ENCODE measurements around the gene NDST1. TPM values are rescaled to one million over a fixed set of nuclear protein-coding genes. Genes with fewer than 3 reads are reported as not detected.

Gene NDST1
- total RNA-seq, 2 experiments from 2014 or later, result 2.9 to 3.3 TPM

- POLR2A ChIA-PET, result no interaction called here
- ATAC-seq (no peak), DNase-seq (no peak)
- H3K9me3 Mint-ChIP-seq, result no peaks in the 10 kb centered on the region
- intact Hi-C loops (cut with micrococcal nuclease), result no loop called here
- no peak overlapping the region for H3K27ac Mint-ChIP-seq
- no peak overlapping the region for H3K4me3 Mint-ChIP-seq
- H3K36me3 Mint-ChIP-seq (ENCODE audit: low read depth), result no peaks in the 10 kb centered on the region
- no peaks in the 10 kb centered on the region for H3K27me3 Mint-ChIP-seq
- H3K4me1 Mint-ChIP-seq (ENCODE audit: low read depth), result no peaks in the 10 kb centered on the region
- no peak for TF ChIP-seq CTCF (IDR thresholded peaks at IDR 0.05)
- CTCF ChIA-PET, result no interaction called here
Measured at GRCh38 chr5:150496534-150496933, 11.4 kb upstream of the NDST1 start.

GRCh38 chr5:150497274-150497988 is 10.5 kb upstream of the NDST1 start:
- Mint-ChIP-seq H3K27me3 (no peaks in the 10 kb centered on the region), H3K27ac (no peak overlapping the region), H3K9me3 (no peaks in the 10 kb centered on the region), H3K4me1 (ENCODE audit: low read depth) (no peaks in the 10 kb centered on the region), H3K4me3 (no peak overlapping the region), H3K36me3 (ENCODE audit: low read depth) (no peaks in the 10 kb centered on the region)
- ChIA-PET CTCF (no interaction called here), POLR2A (no interaction called here)
- ATAC-seq (no peak), DNase-seq (no peak)
- intact Hi-C loops (cut with micrococcal nuclease), result no loop called here
- no peak for TF ChIP-seq CTCF (IDR thresholded peaks at IDR 0.05)

- H3K9me3 Mint-ChIP-seq, result no peaks in the 10 kb centered on the region
- no peak for TF ChIP-seq CTCF (IDR thresholded peaks at IDR 0.05)
- no peak overlapping the region for H3K4me3 Mint-ChIP-seq
- ChIA-PET POLR2A (no interaction called here), CTCF (no interaction called here)
- H3K27me3 Mint-ChIP-seq, result no peaks in the 10 kb centered on the region
- no peak overlapping the region for H3K27ac Mint-ChIP-seq
- ATAC-seq (no peak), DNase-seq (no peak)
- no peaks in the 10 kb centered on the region for H3K4me1 Mint-ChIP-seq (ENCODE audit: low read depth)
- no peaks in the 10 kb centered on the region for H3K36me3 Mint-ChIP-seq (ENCODE audit: low read depth)
- intact Hi-C loops (cut with micrococcal nuclease), result no loop called here
Measured at GRCh38 chr5:150497989-150498317, 10.0 kb upstream of the NDST1 start.

GRCh38 chr5:150498501-150498900 is 9.4 kb upstream of the NDST1 start:
- no peak overlapping the region for H3K4me3 Mint-ChIP-seq
- DNase-seq, result no peak
- no peaks in the 10 kb centered on the region for H3K36me3 Mint-ChIP-seq (ENCODE audit: low read depth)
- no peak overlapping the region for H3K27ac Mint-ChIP-seq
- POLR2A ChIA-PET, result no interaction called here
- ATAC-seq, result no peak
- CTCF ChIA-PET, result no interaction called here
- H3K27me3 Mint-ChIP-seq, result no peaks in the 10 kb centered on the region
- intact Hi-C loops (cut with micrococcal nuclease), result no loop called here
- TF ChIP-seq CTCF (IDR thresholded peaks at IDR 0.05), result no peak
- H3K9me3 Mint-ChIP-seq, result no peaks in the 10 kb centered on the region
- no peaks in the 10 kb centered on the region for H3K4me1 Mint-ChIP-seq (ENCODE audit: low read depth)

GRCh38 chr5:150498971-150499370 is 9.0 kb upstream of the NDST1 start:
- no peak for TF ChIP-seq CTCF (IDR thresholded peaks at IDR 0.05)
- H3K36me3 Mint-ChIP-seq (ENCODE audit: low read depth), result no peaks in the 10 kb centered on the region
- intact Hi-C loops (cut with micrococcal nuclease), result no loop called here
- no peaks in the 10 kb centered on the region for H3K27me3 Mint-ChIP-seq
- POLR2A ChIA-PET, result no interaction called here
- H3K9me3 Mint-ChIP-seq, result no peaks in the 10 kb centered on the region
- DNase-seq (no peak), ATAC-seq (no peak)
- H3K4me1 Mint-ChIP-seq (ENCODE audit: low read depth), result no peaks in the 10 kb centered on the region
- no peak overlapping the region for H3K4me3 Mint-ChIP-seq
- no peak overlapping the region for H3K27ac Mint-ChIP-seq
- CTCF ChIA-PET, result interaction anchor here (1.2 to 1.3 kb wide), 2 partner anchors 17 to 46 kb away, joined by 3 to 6 read pairs; no protein-coding TSS in a partner anchor

All from activated CD8-positive, alpha-beta T cell treated with anti-CD3 and anti-CD28 coated beads for 36 hours (primary cell).